ENCODE measurements around the gene XRCC1. TPM values are rescaled to one million over a fixed set of nuclear protein-coding genes. Genes with fewer than 3 reads are reported as not detected.
"Not testable (repeated sequence)": the region's sequence is repeated elsewhere in the genome, so short reads cannot be mapped to it uniquely, and the experiment has no call there.

XRCC1 gene
- total RNA-seq, 2 donors from 2014 or later, result 33.8 to 34.9 TPM

DNA sequence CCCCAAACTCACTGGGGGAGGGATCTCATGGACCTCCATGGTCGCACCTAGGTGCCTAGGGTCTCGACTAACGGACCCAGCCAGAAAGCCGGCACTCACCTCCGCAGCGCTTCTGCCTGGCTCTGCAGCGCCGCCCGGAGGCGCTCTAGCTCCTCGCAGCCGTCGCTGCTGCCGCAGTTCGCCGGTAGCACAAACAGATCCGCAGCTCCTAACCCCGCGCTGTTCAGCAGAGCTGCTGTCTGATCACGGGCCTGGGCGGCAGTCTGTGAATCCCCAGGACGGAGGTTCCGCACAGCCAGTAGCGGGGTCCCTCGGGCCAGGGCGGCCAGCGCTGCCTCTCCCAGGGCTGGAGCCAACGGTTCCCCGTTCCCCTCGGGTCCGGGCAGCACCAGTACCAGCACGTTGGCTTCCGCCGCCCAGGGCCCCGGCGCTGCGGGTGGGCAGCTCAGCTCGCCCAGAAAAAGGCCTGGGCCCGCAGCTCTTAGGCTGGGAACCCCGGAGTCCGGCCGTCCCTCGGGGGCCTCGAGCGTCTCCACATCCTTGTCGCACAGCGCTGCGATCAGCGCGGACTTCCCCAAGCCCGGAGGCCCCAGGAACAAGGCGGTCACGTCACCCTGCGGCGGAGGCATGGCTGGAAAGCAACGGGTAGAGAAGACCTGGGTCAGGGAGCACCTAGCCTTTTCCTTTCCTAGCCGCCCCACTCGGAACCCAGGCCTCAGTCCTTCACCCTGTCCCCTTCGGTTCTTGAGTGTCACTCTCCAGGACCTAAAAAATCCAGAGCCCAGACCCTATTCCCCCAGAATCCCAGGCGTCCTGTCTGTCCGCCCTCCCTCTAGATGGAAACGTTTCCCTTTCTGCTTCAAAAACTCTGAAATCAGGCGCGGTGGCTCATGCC lies 19.6 kb upstream of the XRCC1 start:
- peak overlapping the region; percentile 94 for H3K4me3 Mint-ChIP-seq
- no peaks in the 10 kb centered on the region for H3K9me3 Mint-ChIP-seq
- ATAC-seq (replicated peaks), result peak; percentile 61
- peaks cover 31% of the 10 kb centered on the region for H3K4me1 Mint-ChIP-seq
- peaks cover 73% of the 10 kb centered on the region for H3K36me3 Mint-ChIP-seq (ENCODE audit: low read depth)
- peak overlapping the region; percentile 99 for H3K27ac Mint-ChIP-seq
- H3K27me3 Mint-ChIP-seq, result no peaks in the 10 kb centered on the region

DNA sequence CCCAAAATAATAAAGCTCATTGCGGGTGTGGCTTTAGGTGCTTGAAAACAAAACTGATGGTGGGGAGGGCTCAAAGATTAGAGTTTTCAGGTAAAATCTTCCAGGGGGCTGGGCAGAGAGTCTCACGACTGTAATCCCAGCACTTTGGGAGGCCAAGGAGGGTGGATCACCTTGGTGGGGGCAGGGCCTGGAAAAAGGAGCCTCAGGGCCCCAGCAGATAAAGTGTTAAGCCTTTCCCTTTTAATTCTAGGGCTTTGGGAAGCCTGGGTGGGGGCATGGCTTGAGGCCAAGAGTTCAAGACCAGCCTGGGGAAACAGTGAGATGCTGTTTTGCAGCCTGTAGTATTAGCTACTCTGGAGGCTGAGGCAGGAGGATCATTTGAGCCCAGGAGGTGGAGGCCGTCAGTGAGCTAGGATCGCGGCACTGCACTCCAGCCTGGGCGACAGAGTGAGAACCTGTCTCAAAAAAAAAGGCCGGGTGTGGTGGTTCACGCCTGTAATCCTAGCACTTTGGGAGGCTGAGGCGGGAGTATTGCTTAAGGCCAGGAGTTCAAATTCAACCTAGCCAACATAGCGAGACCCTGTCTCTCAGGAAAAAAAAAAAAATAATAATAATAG lies 18.9 kb upstream of the XRCC1 start:
- Mint-ChIP-seq H3K27me3 (no peaks in the 10 kb centered on the region), H3K27ac (peak overlapping the region; percentile 99), H3K4me1 (peaks cover 31% of the 10 kb centered on the region), H3K36me3 (ENCODE audit: low read depth) (peaks cover 66% of the 10 kb centered on the region), H3K4me3 (peak overlapping the region; percentile 94), H3K9me3 (no peaks in the 10 kb centered on the region)
- no peak for ATAC-seq (replicated peaks)

DNA sequence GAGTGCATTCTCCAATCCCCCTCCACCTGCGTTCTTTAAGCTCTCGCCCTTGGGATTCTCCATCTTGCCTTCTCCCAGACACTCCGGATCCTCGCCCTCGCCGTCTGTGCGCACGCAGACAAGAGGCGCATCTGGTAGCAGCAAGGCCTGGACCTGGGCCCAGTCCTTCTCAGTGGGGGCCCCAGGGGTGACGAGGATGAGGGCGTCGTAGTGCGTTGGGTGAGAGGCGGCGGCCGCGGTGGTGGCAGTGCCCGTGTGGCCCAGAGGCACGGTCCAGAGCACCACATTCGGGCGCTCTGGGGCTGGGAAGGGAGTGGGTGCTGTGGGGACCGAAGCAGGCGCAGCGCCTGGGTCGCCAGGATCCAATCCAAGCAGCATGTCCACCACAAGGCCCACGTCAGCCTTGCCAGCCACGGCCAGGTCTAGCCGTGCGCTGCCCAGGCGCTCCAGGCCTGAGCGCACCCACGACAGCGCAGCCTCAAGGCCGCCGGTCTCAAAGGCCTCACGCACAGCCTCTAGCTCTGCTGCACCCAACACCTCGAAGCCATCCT lies 17.5 kb upstream of the XRCC1 start:
- H3K4me3 Mint-ChIP-seq, result peak overlapping the region; percentile 94
- H3K9me3 Mint-ChIP-seq, result no peaks in the 10 kb centered on the region

DNA sequence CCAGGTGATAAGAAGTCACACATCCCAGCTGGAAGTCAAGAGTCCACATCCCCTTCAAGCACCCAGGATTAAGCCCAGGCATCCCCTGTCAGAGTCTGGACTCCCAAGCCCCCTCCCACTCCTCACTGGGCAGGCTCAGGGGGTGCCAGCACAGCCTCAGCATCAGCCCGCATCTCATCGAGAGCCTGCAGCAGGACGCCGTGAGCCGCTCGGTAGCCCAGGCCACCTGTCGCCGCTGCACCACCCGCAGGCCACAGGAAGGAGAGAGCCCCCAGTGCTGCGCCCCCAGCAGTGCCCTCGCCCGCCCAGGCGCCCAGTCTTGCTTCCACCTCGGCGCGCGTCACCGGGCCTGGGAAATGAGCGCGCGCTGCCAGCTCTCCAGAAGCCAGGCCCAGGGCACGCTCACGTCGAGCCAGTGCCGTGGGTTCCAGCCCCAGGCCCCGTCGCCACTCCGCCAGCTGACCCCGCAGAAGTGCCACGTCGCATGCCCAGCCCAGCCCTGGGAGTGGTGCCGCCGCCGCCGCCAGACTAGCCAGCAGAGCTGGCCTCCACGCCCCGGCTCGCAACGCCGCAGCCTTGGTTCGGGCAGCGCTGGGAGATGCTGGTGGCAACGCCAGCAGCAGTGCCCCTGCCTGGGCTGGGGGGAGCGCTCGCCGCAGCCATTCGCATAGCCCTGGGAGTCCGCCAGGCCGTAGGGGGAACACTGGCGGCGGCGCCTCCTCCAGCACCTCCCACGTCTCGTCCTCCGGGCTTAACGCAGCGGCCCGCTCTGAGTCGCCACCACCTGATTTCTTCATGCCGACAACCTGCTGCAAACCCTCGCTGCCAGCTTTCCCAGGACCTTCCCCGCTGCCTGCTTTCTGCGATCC lies 16.8 kb upstream of the XRCC1 start:
- Mint-ChIP-seq H3K27ac (no peak overlapping the region), H3K9me3 (no peaks in the 10 kb centered on the region), H3K27me3 (no peaks in the 10 kb centered on the region), H3K4me1 (peaks cover 21% of the 10 kb centered on the region), H3K36me3 (ENCODE audit: low read depth) (peaks cover 49% of the 10 kb centered on the region), H3K4me3 (no peak overlapping the region)
- no peak for ATAC-seq (replicated peaks)

More for the DNA sequence above, 17.5 kb upstream of the XRCC1 start:
- Mint-ChIP-seq H3K27me3 (no peaks in the 10 kb centered on the region), H3K27ac (peak overlapping the region; percentile 43), H3K4me1 (peaks cover 27% of the 10 kb centered on the region), H3K36me3 (ENCODE audit: low read depth) (peaks cover 53% of the 10 kb centered on the region)
- ATAC-seq (replicated peaks), result no peak

DNA sequence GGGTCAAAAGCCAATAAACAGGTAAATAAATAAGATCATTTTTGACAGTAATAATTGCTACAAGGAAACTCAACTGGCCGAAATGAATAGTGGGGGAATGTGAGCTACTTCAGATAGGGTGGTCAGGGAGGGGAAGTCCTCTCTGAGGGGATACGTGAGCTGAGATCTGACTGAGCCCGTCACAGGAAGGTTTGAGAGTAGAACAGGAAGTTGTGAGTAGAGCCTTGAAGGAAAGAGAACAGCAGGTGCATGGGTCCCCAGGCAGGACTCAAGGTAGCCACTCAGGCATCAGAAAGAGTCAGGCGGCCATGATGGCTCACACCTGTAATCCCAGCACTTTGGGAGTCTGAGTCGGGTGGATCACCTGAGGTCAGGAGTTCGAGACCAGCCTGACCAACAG lies 14.4 kb upstream of the XRCC1 start:
- Mint-ChIP-seq H3K27me3 (no peaks in the 10 kb centered on the region), H3K36me3 (ENCODE audit: low read depth) (peaks cover 45% of the 10 kb centered on the region), H3K4me1 (peaks cover 16% of the 10 kb centered on the region), H3K27ac (no peak overlapping the region), H3K9me3 (no peaks in the 10 kb centered on the region), H3K4me3 (no peak overlapping the region)
- ATAC-seq (replicated peaks), result no peak

DNA sequence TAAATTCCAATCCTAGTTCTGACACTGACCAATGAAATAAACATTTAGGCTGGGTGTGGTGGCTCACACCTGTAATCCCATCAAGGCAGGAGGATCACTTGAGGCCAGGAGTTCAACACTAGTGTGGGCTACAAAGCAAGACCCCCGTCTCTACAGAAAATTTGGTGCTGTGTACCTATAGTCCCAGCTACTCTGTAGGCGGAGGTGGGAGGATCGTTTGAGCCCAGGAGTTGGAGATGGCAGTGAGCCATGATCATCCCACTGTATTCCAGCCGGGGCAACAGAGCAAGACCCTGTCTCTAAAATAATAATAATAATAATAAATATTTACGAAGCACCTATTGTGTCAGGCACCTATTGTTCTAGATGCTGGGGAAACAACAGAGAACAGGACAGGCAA lies 13.9 kb upstream of the XRCC1 start:
- H3K4me1 Mint-ChIP-seq, result peaks cover 16% of the 10 kb centered on the region
- H3K27me3 Mint-ChIP-seq, result no peaks in the 10 kb centered on the region
- H3K36me3 Mint-ChIP-seq (ENCODE audit: low read depth), result peaks cover 45% of the 10 kb centered on the region
- ATAC-seq (replicated peaks), result no peak
- no peak overlapping the region for H3K4me3 Mint-ChIP-seq
- no peaks in the 10 kb centered on the region for H3K9me3 Mint-ChIP-seq
- no peak overlapping the region for H3K27ac Mint-ChIP-seq

DNA sequence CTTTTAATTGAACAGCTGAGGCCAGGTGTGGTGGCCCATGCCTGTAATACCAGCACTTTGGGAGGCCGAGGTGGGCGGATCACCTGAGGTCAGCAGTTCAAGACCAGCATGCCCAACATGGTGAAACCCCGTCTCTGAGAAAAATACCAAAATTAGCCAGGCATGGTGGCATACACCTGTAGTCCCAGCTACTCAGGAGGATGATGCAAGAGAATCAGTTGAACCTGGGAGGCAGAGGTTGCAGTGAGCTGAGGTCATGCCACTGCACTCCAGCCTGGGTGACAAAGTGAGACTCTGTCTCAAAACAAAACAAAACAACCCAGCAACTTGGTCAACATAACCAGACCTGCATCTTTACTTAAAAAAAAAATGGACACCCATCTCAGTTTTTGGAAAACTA lies 11.7 kb upstream of the XRCC1 start:
- ATAC-seq (replicated peaks); H3K4me1 Mint-ChIP-seq; H3K27ac Mint-ChIP-seq; H3K4me3 Mint-ChIP-seq; H3K27me3 Mint-ChIP-seq; H3K9me3 Mint-ChIP-seq: not testable (repeated sequence)
- peaks cover 27% of the 10 kb centered on the region for H3K36me3 Mint-ChIP-seq (ENCODE audit: low read depth)

DNA sequence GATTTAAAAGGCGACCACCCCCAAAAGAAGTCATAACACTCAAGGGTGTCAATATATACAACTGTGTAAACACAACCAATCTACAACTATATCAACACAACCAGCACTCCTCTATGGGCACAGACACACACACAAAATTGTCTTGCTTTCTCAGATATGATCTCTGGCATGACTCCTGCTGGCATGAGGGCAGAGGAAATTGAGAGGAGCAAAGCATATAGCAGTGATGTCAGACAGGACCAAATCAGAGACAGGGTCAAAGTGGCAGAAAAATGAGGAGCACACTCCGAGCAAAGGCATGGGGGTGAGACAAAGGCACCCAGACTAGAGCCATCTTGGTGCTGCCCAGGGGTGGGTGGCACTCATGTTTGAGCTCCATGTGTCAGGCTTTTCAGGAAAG lies 11.0 kb upstream of the XRCC1 start:
- H3K9me3 Mint-ChIP-seq, result no peaks in the 10 kb centered on the region
- no peak overlapping the region for H3K27ac Mint-ChIP-seq
- no peak for ATAC-seq (replicated peaks)
- H3K27me3 Mint-ChIP-seq, result no peaks in the 10 kb centered on the region
- H3K4me1 Mint-ChIP-seq, result peaks cover 7% of the 10 kb centered on the region
- peaks cover 21% of the 10 kb centered on the region for H3K36me3 Mint-ChIP-seq (ENCODE audit: low read depth)
- H3K4me3 Mint-ChIP-seq, result no peak overlapping the region

DNA sequence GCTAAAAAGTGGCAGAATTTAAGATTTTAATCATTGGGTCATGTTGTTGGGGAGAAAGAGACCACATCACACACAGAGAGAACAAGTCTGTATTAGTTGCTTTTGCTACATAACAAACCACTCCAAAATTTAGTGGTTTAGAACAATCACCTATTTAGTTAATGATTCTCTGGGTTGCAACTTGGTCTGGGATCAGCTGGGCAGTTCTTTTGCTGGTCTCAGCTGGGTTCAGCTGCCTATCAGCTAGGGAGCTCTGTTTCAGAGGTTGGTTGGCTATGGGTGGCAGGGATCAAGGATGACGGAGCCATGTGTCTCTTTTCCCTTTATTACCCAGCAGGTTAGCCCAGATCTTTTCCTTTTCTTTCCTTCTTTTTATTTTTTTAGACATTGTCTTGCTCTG lies 9.2 kb upstream of the XRCC1 start:
- Mint-ChIP-seq H3K27me3 (no peaks in the 10 kb centered on the region), H3K36me3 (ENCODE audit: low read depth) (peaks cover 10% of the 10 kb centered on the region), H3K4me3 (no peak overlapping the region), H3K27ac (peak overlapping the region; percentile 76), H3K9me3 (no peaks in the 10 kb centered on the region), H3K4me1 (no peaks in the 10 kb centered on the region)
- ATAC-seq (replicated peaks), result no peak

DNA sequence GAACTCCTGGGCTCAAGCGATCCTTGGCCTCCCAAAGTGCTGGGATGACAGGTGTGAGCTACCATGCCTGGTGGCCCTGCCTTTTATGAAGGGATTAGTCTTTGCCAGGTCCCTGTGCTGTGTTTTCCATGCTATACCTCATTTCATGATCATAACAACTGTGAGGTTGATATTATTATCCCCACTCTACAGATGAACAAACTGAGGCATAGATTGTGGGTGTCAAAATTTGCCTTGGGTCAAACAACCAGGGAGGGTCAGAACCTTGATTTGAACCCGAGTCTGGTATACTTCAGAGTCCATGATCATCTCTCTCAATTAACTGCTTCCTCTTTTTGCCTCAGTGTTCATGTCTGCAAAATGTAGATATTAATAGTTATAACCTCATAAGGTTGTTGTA lies 7.2 kb upstream of the XRCC1 start:
- no peak for ATAC-seq (replicated peaks)
- Mint-ChIP-seq H3K36me3 (ENCODE audit: low read depth) (peaks cover 10% of the 10 kb centered on the region), H3K27me3 (no peaks in the 10 kb centered on the region), H3K4me1 (peaks cover 5% of the 10 kb centered on the region), H3K4me3 (no peak overlapping the region), H3K27ac (no peak overlapping the region), H3K9me3 (no peaks in the 10 kb centered on the region)

DNA sequence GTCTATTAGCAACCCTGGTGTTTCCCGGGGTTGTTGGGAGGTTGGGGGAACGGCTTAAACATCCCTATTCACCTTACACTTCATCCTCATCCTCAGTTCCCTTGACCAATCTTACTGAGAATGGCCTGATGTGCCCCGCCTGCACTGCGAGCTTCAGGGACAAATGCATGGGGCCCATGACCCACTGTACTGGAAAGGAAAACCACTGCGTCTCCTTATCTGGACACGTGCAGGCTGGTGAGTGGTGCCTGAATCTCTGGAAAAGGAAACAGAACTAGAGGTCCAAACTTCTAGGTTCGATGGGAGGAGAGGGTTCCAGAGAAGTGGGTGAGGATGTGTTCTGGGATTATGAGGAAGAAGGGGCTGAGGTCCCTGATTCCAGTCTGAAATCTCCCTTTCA lies 6.1 kb upstream of the XRCC1 start:
- Mint-ChIP-seq H3K4me3 (peak overlapping the region; percentile 27), H3K36me3 (ENCODE audit: low read depth) (peaks cover 9% of the 10 kb centered on the region), H3K27me3 (no peaks in the 10 kb centered on the region), H3K9me3 (no peaks in the 10 kb centered on the region), H3K4me1 (peaks cover 5% of the 10 kb centered on the region), H3K27ac (no peak overlapping the region)
- no peak for ATAC-seq (replicated peaks)

DNA sequence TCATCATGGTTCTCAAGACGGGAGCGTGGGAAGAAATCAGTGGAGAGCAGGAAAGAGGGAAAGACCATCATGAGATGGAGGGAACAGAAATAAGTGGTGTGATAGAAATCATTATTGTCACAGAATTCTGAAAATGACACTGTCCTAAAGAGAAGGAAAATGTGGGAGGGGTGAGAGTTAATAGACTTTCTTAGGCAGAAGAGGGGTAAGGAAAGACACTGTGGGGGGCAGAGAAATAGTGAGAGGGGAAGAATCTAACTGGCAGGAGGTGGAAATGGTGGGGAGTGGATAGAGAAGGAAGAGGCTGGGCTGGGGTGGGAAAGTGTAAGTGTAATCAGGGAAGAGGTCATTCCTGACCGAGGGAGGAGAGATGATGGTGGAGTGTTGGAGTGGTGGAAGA lies 3.5 kb upstream of the XRCC1 start:
- H3K27me3 Mint-ChIP-seq, result no peaks in the 10 kb centered on the region
- no peaks in the 10 kb centered on the region for H3K9me3 Mint-ChIP-seq
- peaks cover 5% of the 10 kb centered on the region for H3K36me3 Mint-ChIP-seq (ENCODE audit: low read depth)
- H3K4me1 Mint-ChIP-seq, result peaks cover 5% of the 10 kb centered on the region
- peak overlapping the region; percentile 74 for H3K4me3 Mint-ChIP-seq
- no peak overlapping the region for H3K27ac Mint-ChIP-seq
- no peak for ATAC-seq (replicated peaks)

DNA sequence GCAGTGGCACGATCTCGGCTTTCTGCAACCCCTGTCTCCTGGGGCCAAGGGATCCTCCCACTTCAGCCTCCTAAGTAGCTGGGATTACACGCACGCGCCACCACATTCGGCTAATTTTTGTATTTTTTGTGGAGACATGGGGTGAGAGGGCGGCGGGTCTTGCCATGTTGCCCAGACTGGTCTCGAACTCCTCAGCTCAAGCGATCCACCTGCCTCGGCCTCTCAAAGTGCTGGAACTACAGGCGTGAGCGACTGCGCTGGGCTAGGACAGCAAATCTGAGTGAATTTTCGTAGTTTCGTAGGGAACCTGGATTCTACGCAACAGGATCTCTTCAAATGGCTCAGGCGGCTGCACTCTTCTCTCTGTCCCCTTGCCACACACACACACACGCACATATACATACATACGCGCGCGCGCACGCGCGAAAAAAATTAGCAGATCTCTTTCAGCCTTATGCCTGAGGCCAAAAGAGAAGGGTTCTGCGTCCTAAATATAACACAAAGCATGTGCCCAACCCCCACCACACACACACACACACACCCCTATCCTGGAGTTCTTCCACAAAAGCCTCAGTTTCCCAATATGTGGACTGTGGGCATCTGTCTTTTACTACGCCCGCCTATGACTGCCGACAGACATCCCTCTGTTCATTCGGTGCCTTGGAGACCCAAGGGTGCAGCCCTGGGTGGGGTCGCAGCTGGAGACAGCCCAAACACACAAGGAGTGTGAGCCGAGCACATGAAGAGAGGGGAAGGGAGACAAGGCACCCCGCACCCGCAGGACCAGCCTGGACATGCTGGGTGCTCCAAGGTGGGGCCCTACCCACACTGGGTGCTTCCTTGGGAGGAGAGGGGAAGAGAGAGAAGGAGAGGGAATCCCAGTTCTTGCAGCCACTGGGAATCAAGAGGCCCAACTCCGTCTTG lies 890 bp upstream of the XRCC1 start:
- Mint-ChIP-seq H3K9me3 (no peaks in the 10 kb centered on the region), H3K4me3 (peak overlapping the region; percentile 99), H3K27ac (peak overlapping the region; percentile 99), H3K4me1 (peaks cover 6% of the 10 kb centered on the region), H3K36me3 (ENCODE audit: low read depth) (peaks cover 5% of the 10 kb centered on the region), H3K27me3 (no peaks in the 10 kb centered on the region)
- ATAC-seq (replicated peaks), result peak; percentile 1

All from activated T-helper 17 cell treated with anti-CD3 and anti-CD28 coated beads, Interleukin-2, amount 50 U/mL, for 72 hours (primary cell).